AG04450 (cell line): ENCODE measurements around the gene KATNAL1. TPM values are rescaled to one million over a fixed set of nuclear protein-coding genes. Genes with fewer than 3 reads are reported as not detected.

ENCODE experiments used
- CTCF ChIA-PET: fragments of 300-600, 350-600 bp; formaldehyde crosslinking; extraction: SDS; loops from one replicate; lab custom pipeline; 2022; ENCODE audit warnings: antibody characterized with exemption, inconsistent platforms; lab: Charles Lee
- POLR2A ChIA-PET: fragments of 350-600 bp; formaldehyde crosslinking; extraction: SDS; loops from one replicate; lab custom pipeline; 2021; ENCODE audit warnings: antibody characterized with exemption, inconsistent platforms; lab: Yijun Ruan, JAX
- DNase-seq: peaks from one replicate; pipeline ENCODE4 v3.0.0-alpha.2; 2011; ENCODE audit warnings: low read depth, low spot score
- H3K27ac ChIP-seq: one replicate; pipeline ENCODE4 v1.5.1; 2012; ENCODE audit warnings: low read depth, low read length, control low read depth
- H3K27me3 ChIP-seq: one replicate; pipeline ENCODE4 v1.6.0; 2012; ENCODE audit warnings: low read length; ENCODE audit not compliant: control insufficient read depth, insufficient read depth
- H3K4me3 ChIP-seq: 2 replicates; pipeline ENCODE4 v1.5.1; 2011; ENCODE audit warnings: mild to moderate bottlenecking, low read depth, low read length, control low read depth
- H3K9me3 ChIP-seq: 2 replicates; pipeline ENCODE4 v1.5.1; 2012; ENCODE audit warnings: low read length; ENCODE audit not compliant: control insufficient read depth, insufficient read depth
- polyA plus RNA-seq: library from polyadenylated mRNA; depleted of rRNA; stranded (reverse); fragments of >200 nt; gene quantifications from 2 replicates; pipeline ENCODE4 v1.2.3, GENCODE V29; 2011
- TF ChIP-seq, protein P1 (sequence below): IDR thresholded peaks from 2 replicates; pipeline ENCODE4 v1.5.1; 2011; ENCODE audit warnings: low read depth, low read length, control low read depth, inconsistent platforms

The KATNAL1 gene
- polyA plus RNA-seq, 1 experiment, result 12.6 TPM

DNA sequence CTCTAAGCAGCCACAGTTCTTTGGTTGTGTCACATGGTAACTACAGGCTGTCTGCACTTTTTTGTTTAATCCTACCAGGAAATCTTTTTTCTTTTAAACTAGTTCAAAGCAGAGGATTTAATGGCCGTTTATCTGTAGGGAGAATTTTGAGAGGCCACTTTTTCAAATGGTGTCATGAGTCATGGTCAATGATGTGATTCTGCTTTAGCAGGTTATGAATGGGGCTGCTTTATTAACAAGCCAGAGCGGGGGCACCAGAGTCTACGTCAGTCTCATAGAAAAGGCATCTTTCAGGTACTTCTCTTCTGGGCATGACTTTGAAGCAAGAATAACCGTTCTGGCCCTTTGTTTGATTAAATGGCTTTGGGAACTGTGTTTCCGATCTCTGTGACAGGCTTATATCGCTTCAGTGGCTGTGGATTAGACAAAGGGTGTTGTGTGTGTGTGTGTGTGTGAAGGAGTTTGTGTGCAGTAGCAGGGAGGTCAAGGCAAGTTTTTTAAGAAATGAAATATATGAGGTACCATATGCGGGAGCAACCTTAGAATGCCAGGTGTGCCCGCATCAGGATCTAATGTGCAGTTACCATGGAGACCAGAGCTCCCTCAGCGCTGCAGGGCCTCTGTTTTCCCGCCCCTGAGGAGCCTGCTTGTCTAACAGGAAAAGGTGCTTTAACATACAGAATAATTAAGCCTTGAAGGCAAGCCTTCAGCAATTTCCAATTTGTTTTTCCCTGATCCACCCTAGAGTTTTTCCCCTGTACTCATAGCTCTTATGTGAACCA, 120.5 kb downstream of the KATNAL1 start:
- no peak for DNase-seq
- no peak overlapping the region for H3K4me3 ChIP-seq
- H3K9me3 ChIP-seq, result no peaks in the 10 kb centered on the region
- TF ChIP-seq, protein P1, sequence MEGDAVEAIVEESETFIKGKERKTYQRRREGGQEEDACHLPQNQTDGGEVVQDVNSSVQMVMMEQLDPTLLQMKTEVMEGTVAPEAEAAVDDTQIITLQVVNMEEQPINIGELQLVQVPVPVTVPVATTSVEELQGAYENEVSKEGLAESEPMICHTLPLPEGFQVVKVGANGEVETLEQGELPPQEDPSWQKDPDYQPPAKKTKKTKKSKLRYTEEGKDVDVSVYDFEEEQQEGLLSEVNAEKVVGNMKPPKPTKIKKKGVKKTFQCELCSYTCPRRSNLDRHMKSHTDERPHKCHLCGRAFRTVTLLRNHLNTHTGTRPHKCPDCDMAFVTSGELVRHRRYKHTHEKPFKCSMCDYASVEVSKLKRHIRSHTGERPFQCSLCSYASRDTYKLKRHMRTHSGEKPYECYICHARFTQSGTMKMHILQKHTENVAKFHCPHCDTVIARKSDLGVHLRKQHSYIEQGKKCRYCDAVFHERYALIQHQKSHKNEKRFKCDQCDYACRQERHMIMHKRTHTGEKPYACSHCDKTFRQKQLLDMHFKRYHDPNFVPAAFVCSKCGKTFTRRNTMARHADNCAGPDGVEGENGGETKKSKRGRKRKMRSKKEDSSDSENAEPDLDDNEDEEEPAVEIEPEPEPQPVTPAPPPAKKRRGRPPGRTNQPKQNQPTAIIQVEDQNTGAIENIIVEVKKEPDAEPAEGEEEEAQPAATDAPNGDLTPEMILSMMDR, result no peak
- H3K27ac ChIP-seq, result no peak overlapping the region
- no peaks in the 10 kb centered on the region for H3K27me3 ChIP-seq
- CTCF ChIA-PET, result no interaction called here
- POLR2A ChIA-PET, result no interaction called here

DNA sequence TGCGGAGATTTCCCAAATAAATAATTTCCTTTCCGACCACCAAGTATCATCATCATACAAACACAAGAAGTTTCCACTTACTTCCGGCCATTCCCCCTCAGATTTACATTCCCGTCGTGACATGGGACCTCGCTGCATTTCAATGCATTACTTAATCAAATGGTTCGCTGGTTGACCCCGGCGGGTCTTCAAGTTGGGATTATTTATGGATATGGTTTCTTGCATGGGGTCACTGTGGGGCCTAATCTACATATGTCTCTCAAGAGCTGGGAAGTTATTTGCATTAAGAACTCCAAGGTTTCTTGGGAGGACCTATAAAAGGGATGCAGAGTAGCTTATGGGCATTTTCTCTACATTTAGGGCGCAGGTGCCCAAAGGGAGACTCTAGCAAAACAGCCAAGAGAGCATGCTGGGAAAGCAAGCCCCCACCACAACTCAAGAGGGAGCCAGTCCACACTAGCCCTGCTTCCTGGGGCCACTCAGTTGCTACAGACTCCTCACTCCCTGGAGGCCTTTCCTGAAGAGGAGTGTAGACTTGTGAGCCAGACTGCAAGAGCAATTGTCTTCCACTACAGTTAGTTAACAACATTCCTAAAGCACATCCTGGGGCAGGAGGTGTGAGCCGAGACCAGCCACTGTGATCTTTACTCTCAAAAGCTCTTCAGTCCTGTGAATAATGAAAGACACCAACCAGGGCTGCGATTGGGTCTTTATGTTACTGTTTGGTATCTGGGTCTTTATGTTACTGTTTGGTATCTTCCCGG, 125.3 kb downstream of the KATNAL1 start:
- H3K27ac ChIP-seq, result no peak overlapping the region
- H3K27me3 ChIP-seq, result peaks cover 2% of the 10 kb centered on the region
- ChIA-PET CTCF (no interaction called here), POLR2A (no interaction called here)
- no peak for DNase-seq
- no peaks in the 10 kb centered on the region for H3K9me3 ChIP-seq
- TF ChIP-seq, protein P1, result no peak
- no peak overlapping the region for H3K4me3 ChIP-seq

DNA sequence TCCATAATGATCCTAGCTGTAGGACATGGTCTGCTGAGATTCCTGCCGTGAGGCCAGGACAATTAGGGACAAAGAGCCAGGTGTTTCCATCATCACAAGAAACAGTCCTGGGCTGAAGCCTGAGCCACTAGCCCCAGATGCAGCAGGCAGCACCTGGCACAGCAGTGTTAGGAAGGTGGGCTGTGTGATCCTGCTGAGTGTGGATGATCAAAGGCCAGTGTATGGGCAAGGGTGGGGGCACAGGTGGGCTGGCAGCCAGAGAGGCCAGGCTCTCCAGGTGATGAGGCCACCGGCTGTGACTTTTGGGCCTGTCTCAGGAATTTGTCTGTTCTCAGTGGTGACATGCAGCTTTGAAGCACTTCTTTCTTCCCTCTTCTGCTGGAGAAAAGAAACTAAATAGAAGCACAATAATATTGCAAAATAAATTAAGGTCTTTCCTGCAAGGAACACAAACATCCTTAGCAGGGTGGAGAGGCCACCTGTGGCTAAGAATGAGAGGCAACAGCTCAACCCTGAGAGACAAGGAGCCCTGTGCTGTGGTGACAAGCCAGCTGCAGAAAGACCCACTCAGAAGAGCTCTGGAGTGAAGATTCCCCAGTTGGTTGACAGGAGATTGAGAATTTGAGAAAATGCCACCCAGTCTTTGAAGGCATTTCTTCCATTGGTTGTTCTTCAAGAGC, 127.6 kb downstream of the KATNAL1 start:
- Histone ChIP-seq H3K9me3 (no peaks in the 10 kb centered on the region), H3K4me3 (no peak overlapping the region), H3K27me3 (peaks cover 2% of the 10 kb centered on the region), H3K27ac (no peak overlapping the region)
- DNase-seq, result no peak
- TF ChIP-seq, protein P1, result no peak
- ChIA-PET POLR2A (no interaction called here), CTCF (no interaction called here)

DNA sequence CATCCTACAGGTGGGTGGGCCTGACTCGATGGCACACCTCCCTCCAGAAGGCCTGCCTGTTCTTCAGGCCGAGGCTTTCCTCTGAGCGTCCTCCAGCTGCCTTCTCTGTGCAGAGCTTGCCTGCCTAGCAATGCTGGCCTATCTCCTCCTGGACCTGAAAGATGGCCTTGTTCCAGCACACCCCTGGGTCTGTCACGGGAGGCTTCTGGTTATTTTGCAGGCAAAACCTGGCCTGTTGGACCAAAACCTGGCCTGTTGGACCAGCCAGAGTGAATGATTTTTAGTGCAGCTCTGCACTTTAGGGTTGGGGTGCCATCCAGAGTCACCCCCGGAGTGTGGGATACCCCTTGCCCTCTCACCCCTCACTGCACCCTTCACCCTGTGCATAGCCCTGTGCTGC, 128.4 kb downstream of the KATNAL1 start:
- TF ChIP-seq, protein P1, result no peak
- Histone ChIP-seq H3K4me3 (no peak overlapping the region), H3K27ac (no peak overlapping the region), H3K9me3 (no peaks in the 10 kb centered on the region), H3K27me3 (peaks cover 2% of the 10 kb centered on the region)
- POLR2A ChIA-PET, result no interaction called here
- DNase-seq, result no peak
- CTCF ChIA-PET, result no interaction called here
